CMK (cell line): ENCODE data around the gene RMI1.

Experiments used
- DNase-seq: peaks from one replicate; pipeline ENCODE4 v3.0.0-alpha.2; 2010; ENCODE audit warnings: low read depth

RMI1 gene

GRCh38 chr9:83969602-83970001, 11.0 kb upstream of the RMI1 start:
- DNase-seq: no peak

DNA sequence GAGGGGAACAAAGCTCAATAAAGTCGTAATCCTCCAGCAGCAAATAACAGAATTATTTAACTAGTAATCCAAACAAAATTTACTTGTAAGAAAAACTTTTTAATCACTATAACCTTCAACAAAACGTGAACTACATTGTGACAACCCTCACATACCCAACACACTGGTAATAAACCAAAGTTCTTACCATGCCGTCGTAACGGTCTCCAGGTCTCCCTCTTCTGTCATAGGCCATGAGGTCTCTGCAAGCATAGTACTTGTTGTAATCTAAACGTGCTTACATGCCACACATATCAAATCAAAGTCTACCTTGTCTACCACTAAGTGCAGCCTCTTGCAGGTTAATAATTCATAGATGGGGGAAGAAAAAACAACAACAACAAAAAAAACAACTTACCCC, 9.1 kb upstream of the RMI1 start:
- no peak for DNase-seq

- no peak for DNase-seq
These were observed 8.3 kb upstream of the RMI1 start for GRCh38 chr9:83972286-83972685.

- DNase-seq: no peak
These were observed 5.3 kb upstream of the RMI1 start for GRCh38 chr9:83975300-83975699.

GRCh38 chr9:83976372-83976771, 4.2 kb upstream of the RMI1 start:
- no peak for DNase-seq

- DNase-seq: no peak
These were observed 3.4 kb upstream of the RMI1 start for GRCh38 chr9:83977196-83977595.

DNA sequence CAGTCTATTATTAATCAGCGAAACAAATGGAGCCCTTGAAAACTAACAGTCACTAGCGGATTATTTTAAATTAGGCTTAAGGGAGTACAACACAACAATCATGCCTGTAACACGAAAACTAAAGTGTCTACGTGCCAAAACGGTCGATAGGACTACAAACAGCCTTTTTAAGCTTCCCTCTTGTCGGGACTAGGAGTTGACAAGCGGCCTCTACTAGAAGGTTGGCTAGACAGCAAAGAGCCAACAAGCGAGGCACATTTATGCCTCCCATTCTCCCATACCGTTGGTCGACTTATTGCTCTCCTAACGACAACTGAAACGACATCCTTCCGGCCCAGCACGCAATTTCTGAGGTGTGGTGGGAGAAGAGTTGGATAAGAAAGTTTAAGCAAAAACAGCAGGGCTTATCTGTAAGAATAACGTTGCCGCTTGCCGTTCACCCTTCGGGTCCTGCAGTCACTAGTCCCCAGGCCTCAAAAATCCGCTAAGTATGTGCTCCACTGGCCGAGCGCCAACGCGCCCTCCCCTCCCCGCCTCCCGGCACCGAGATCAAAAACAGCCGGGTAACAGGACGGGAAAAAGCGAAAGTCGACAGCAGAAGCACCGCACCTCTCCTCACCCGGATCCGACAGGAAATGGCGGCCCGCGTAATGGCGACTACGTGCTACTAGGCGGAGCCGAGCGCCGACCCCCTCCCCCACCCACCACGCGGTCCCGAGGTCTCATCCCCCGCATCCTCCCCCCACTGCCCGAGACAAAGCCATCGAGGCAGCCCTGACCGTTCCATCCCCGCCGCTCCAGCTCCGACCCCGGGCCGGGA, 1.4 kb upstream of the RMI1 start:
- DNase-seq: peak; percentile 24

- peak; percentile 82 for DNase-seq
These were observed 702 bp upstream of the RMI1 start, which contains the start of gene HNRNPK for GRCh38 chr9:83979812-83980394. TSS of gene HNRNPK (minus strand) at chr9:83980215. CDS start at chr9:83978252, 1,963 bp downstream.

GRCh38 chr9:83981126-83981871, 694 bp downstream of the RMI1 start:
- no peak for DNase-seq

DNA sequence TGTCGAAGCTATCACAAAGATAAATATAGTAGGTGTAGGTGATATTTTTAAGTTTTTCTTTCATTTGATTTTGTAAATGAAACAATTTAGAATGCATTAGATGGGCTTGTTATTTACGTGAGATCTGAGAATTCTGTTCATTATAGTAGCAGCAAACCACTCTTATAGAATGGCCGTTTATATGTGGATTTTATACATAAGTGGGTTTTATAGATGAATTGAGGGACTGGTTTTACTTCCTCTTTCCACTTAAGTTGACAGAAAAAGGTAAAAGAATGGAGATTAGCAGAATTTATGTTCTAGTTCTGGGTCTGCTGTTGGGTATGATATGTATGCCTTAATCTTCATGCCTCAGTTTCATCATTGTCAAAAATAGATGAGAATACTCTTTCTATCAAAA, 5.6 kb downstream of the RMI1 start:
- DNase-seq: no peak

DNA sequence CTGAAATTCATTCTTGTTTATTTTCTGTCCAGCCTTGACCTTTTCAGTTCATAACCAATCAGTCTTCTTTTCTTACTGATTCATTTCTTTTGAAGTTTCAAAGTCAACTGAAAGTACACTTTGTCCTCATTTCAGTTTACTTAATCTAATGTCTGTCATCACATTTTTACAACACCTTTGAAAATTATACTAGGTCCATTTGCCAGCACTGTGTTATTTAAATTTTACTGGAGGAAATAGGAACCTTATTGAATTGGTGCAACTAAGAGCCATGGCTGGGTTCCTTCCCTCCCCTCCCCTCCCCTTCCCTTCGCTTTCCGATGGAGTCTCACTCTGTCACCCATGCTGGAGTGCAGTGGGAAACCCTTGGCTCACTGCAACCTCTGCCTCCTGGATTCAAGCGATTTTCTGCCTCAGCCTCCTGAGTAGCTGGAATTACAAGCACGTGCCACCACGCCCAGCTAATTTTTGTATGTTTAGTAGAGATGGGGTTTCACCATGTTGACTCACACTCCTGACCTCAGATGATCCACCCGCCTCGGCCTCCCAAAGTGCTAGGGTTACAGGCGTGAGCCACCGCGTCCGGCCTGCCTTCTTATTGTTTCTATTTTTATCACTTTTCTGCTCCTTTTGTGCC, 6.3 kb downstream of the RMI1 start:
- DNase-seq: no peak

DNA sequence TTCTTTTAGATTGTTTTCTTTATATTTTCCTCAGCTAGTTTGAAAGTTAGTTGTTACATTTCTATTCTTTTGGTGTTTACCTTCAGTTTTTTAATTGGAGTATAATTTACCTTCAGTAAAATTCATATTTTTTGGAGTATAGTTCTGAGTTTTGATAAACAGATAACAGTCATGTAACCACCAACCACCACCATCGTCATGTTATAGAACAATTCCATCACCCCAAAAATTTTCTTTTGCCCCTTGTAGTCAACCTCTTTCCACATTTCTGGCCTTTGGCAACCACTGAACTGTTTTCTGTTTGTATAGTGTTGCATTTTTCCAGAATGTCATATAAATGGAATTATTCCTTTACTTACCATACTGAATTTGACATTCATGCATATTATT, 6.8 kb downstream of the RMI1 start:
- no peak for DNase-seq

DNA sequence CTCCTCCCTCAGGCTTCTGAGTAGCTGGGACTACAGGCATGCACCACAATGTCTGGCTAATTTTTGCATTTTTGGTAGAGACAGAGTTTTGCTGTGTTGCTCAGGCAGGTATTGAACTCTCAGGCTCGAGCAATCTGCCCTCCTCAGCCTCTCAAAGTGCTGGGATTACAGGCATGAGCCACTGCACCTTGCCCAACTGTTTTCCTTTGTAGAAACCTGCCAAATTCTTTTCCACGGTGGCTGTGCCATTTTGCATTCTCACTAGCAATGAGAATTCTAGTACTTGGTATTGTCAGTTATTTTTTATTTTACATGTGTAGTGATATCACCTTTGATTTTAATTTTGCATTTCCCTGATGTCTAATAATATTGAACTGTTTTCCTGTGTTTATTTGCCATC, 7.8 kb downstream of the RMI1 start:
- DNase-seq: no peak

GRCh38 chr9:83991355-83991754, 10.8 kb downstream of the RMI1 start:
- no peak for DNase-seq

DNA sequence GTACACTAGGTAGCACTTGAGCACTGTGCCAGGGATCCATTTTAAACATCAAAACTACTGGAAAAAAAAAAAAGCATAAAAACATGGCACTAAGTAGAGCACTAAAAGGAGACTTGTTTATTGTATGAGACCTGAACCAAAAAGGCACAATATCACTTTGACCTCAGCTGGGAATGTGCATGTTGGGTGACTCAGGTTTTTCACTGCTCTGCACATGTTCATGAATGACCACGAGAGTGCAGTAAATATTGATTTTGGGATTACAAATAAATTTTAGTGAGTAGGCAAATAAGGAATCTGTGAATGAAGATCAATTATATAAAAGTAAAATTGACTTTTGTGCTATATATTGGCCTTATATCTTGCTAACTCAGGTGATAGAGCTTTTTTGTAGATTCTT, 11.8 kb downstream of the RMI1 start:
- DNase-seq: no peak

DNA sequence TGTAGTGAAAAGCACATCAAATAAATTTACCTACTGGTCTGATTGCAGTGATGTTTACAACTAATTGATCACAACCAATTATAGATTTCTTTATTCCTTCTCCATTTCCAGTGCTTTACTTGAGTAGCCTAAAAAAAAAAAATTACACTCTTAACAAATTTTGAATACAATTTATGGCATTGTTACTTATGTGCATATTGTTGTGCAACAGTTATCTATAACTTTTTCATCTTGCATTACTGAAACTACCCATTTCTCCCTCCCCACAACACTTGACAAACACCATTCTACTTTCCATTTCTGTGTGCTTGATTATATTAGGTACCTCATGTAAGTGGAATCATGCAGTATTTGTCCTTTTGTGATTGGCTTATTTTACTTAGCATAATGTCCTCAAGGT, 12.3 kb downstream of the RMI1 start:
- DNase-seq: no peak

DNA sequence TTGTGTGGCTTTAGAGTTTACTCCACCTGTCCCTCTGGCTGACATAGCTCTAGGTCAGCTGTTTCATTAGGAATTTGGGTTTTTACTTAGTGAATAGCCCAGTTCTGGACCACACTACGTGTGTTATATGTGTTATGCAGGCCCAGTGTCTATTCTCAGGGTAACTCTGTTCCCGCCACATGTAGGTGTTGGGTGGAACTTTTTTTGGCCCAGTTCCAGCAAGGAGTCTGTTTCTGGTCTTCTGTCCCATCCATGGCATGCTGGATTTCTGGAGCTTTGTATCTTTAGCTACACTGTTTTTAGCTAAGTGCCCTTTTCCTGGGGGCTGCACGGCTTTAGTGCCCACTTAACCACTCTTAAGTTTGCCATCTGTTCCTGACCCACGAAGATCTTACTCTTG, 15.5 kb downstream of the RMI1 start:
- DNase-seq: no peak

DNA sequence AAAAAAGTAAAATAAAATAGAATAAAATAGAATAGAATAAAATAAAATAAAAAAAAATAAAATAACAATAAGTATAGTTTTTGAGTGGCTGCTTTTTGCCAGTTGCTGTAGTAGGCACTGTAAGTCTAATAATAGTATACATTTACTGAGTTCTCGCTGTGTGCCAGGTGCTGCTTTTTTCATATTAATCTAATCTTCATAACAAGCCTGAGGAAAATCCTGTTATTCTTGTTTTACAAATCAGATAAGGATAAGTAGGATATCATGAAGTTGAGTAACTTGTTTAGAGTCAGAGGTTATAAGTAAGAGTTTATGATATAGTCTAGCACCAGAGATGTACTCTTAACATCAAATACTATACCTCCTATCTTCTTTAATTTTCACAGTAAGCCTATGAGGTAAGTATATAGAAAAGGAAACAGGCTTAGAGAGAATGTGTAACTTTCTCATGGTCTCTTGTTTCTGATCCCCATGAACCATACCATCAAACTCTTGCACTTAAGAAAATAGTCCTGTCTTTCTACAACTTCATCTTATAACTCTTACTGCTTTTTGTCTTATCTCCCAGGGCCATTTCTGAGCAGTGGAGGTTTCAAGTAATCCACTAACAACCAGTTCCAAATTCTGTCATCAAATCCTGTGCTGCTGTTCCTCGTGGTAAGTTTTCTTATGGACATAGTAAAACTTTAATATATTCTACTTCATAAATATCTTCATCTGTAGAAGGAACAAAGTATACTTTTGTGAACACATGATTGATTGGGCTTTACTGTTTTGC, 18.7 kb downstream of the RMI1 start:
- no peak for DNase-seq

GRCh38 chr9:84000186-84000585, 19.6 kb downstream of the RMI1 start:
- DNase-seq: no peak

DNA sequence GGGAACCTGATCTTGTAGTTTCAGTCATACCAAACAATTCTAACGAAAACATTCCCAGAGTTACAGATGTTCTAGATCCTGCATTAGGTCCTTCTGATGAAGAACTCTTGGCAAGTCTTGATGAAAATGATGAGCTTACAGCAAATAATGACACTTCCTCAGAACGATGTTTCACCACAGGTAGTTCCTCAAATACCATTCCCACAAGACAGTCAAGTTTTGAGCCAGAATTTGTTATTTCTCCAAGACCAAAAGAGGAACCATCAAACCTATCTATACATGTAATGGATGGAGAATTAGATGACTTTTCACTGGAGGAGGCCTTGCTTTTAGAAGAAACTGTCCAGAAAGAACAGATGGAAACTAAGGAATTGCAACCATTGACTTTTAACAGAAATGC, 21.0 kb downstream of the RMI1 start:
- DNase-seq: no peak

GRCh38 chr9:84002344-84002743, 21.7 kb downstream of the RMI1 start:
- no peak for DNase-seq

- DNase-seq: no peak
These were observed 22.6 kb downstream of the RMI1 start for GRCh38 chr9:84003246-84003645.
